PC-3 (cell line): ENCODE data around the gene ACBD6. TPM values are rescaled to one million over a fixed set of nuclear protein-coding genes. Genes with fewer than 3 reads are reported as not detected.

Source experiments
- ATAC-seq: fragments of 200-7000 bp; cut with Tn5 transposase; 2 replicates; pipeline ENCODE4 v1.9.1; 2020; ENCODE audit warnings: mild to moderate bottlenecking, moderate library complexity
- BruUV-seq: library from RNA; stranded (reverse); fragments of 400-500 nt; replicated peaks from 2 replicates; lab custom pipeline; 2021; lab: Mats Ljungman, UMichigan
- CTCF ChIA-PET: fragments of 300-600 bp; sonication (Branson Sonifier 250); formaldehyde crosslinking; loops from one replicate; lab custom pipeline; 2022; ENCODE audit warnings: antibody characterized with exemption; lab: Charles Lee
- POLR2A ChIA-PET: fragments of 300-600 bp; sonication (Branson Sonifier 250); formaldehyde crosslinking; loops from one replicate; lab custom pipeline; 2022; ENCODE audit warnings: antibody characterized with exemption; ENCODE audit not compliant: unreplicated experiment; lab: Charles Lee
- DNase-seq: peaks from one replicate; pipeline ENCODE4 v3.0.0-alpha.2; 2015
- H2AFZ ChIP-seq: fragments of 300-600 bp; sonication (generic); 2 replicates; pipeline ENCODE4 v1.6.0; 2016; ENCODE audit warnings: antibody characterized with exemption, low read length
- H3F3A ChIP-seq: fragments of 300-600 bp; sonication (generic); one replicate; pipeline ENCODE4 v1.6.0; 2017; ENCODE audit warnings: antibody characterized with exemption, low read length, control low read depth, mild to moderate bottlenecking; ENCODE audit not compliant: unreplicated experiment
- H3K27ac ChIP-seq: fragments of 300-600 bp; sonication (generic); 2 replicates; pipeline ENCODE4 v1.5.1; 2016; ENCODE audit warnings: mild to moderate bottlenecking, low read length
- H3K27me3 ChIP-seq: fragments of 300-600 bp; sonication (generic); 2 replicates; pipeline ENCODE4 v1.6.1; 2016; ENCODE audit warnings: low read length, mixed read lengths
- H3K36me3 ChIP-seq: fragments of 300-600 bp; sonication (generic); 2 replicates; pipeline ENCODE4 v1.6.1; 2016; ENCODE audit warnings: low read depth, mixed run types, low read length, mixed read lengths
- H3K4me1 ChIP-seq: fragments of 300-600 bp; sonication (generic); 2 replicates; pipeline ENCODE4 v1.5.1; 2016; ENCODE audit warnings: low read length; ENCODE audit not compliant: insufficient read depth
- H3K4me2 ChIP-seq: fragments of 300-600 bp; sonication (generic); 2 replicates; pipeline ENCODE4 v1.6.0; 2016; ENCODE audit warnings: low read length
- H3K4me3 ChIP-seq: fragments of 300-600 bp; sonication (generic); 2 replicates; pipeline ENCODE4 v1.5.1; 2016; ENCODE audit warnings: mild to moderate bottlenecking, low read length, mixed read lengths
- H3K79me2 ChIP-seq: fragments of 300-600 bp; sonication (generic); 2 replicates; pipeline ENCODE4 v1.6.1; 2017; ENCODE audit warnings: low read length, mixed read lengths
- H3K9ac ChIP-seq: fragments of 300-600 bp; sonication (generic); 2 replicates; pipeline ENCODE4 v1.6.0; 2016; ENCODE audit warnings: mild to moderate bottlenecking, low read length
- H3K9me2 ChIP-seq: fragments of 300-600 bp; sonication (generic); replicated peaks from 2 replicates; pipeline ENCODE4 v1.6.1; 2016; ENCODE audit warnings: mixed run types, low read length, mixed read lengths
- H3K9me3 ChIP-seq: fragments of 300-600 bp; sonication (generic); 2 replicates; pipeline ENCODE4 v1.6.1; 2016; ENCODE audit warnings: low read length, mixed read lengths
- H4K20me1 ChIP-seq: fragments of 300-600 bp; sonication (generic); 2 replicates; pipeline ENCODE4 v1.6.1; 2016; ENCODE audit warnings: low read length, mixed read lengths
- EZH2 ChIP-seq: fragments of 300-600 bp; sonication (generic); IDR thresholded peaks from one replicate; pipeline ENCODE4 v1.6.1; 2017; ENCODE audit warnings: antibody characterized with exemption, mild to moderate bottlenecking, low read length; ENCODE audit not compliant: unreplicated experiment
- EZH2phosphoT487 ChIP-seq: fragments of 300-600 bp; sonication (generic); IDR thresholded peaks from 2 replicates; pipeline ENCODE4 v1.6.1; 2018; ENCODE audit warnings: mild to moderate bottlenecking, antibody characterized with exemption, low read length, borderline replicate concordance
- intact Hi-C: fragments of 100-400 bp; cut with micrococcal nuclease; formaldehyde crosslinking; loops from 2 replicates; pipeline ENCODE4 v1.9.0; 2023
- total RNA-seq: library from RNA; depleted of rRNA; stranded (reverse); fragments of >200 nt; gene quantifications from 2 replicates; pipeline ENCODE4 v1.2.3, GENCODE V29; 2014
- TF ChIP-seq, protein P1 (sequence below): fragments of 300-600 bp; sonication (generic); conservative IDR thresholded peaks from 2 replicates; pipeline ENCODE4 v1.5.1; 2017; ENCODE audit warnings: antibody characterized with exemption, low read depth, mild to moderate bottlenecking, low read length

Gene ACBD6
- total RNA-seq, 1 experiment from 2014 or later: 43.3 TPM

DNA sequence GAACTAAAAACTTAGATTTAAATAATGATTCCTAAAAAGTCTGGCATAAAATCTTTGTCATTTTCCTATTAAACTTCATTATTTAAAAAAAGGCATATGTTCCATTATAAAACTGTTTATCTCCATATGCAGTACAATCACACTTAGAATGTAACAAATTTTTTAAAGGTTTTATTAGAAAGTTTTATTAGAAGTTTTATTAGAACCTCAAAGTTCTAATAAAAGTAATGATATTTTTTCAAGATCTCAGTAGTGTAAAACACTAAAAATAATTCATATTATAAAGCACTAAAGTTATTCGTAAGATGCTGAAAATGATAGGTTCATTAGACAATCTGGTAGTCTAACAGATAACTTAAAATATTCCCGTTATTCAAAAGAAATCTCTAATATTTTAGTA is 43.6 kb downstream of the ACBD6 start:
- ATAC-seq (no peak), DNase-seq (no peak)
- H3K27me3 ChIP-seq: no peaks in the 10 kb centered on the region
- H4K20me1 ChIP-seq: no peaks in the 10 kb centered on the region
- BruUV-seq: no TSS peak
- no peak overlapping the region for H3K9ac ChIP-seq
- no peaks in the 10 kb centered on the region for H3K4me1 ChIP-seq
- H2AFZ ChIP-seq: no peak overlapping the region
- peaks cover 6% of the 10 kb centered on the region; the same call in 1 of the 2 replicates for H3K36me3 ChIP-seq
- H3K79me2 ChIP-seq: peaks cover 20% of the 10 kb centered on the region
- no peak overlapping the region for H3K27ac ChIP-seq
- H3K4me3 ChIP-seq: no peak overlapping the region
- TF ChIP-seq EZH2phosphoT487 (no peak), EZH2 (no peak)
- TF ChIP-seq, protein P1, sequence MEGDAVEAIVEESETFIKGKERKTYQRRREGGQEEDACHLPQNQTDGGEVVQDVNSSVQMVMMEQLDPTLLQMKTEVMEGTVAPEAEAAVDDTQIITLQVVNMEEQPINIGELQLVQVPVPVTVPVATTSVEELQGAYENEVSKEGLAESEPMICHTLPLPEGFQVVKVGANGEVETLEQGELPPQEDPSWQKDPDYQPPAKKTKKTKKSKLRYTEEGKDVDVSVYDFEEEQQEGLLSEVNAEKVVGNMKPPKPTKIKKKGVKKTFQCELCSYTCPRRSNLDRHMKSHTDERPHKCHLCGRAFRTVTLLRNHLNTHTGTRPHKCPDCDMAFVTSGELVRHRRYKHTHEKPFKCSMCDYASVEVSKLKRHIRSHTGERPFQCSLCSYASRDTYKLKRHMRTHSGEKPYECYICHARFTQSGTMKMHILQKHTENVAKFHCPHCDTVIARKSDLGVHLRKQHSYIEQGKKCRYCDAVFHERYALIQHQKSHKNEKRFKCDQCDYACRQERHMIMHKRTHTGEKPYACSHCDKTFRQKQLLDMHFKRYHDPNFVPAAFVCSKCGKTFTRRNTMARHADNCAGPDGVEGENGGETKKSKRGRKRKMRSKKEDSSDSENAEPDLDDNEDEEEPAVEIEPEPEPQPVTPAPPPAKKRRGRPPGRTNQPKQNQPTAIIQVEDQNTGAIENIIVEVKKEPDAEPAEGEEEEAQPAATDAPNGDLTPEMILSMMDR: no peak
- CTCF ChIA-PET: no interaction called here
- no peak overlapping the region for H3K4me2 ChIP-seq
- no peaks in the 10 kb centered on the region for H3K9me3 ChIP-seq
- POLR2A ChIA-PET: no interaction called here
- no peaks in the 10 kb centered on the region for H3F3A ChIP-seq
- intact Hi-C loops: no loop called here
- H3K9me2 ChIP-seq: no peaks in the 10 kb centered on the region

DNA sequence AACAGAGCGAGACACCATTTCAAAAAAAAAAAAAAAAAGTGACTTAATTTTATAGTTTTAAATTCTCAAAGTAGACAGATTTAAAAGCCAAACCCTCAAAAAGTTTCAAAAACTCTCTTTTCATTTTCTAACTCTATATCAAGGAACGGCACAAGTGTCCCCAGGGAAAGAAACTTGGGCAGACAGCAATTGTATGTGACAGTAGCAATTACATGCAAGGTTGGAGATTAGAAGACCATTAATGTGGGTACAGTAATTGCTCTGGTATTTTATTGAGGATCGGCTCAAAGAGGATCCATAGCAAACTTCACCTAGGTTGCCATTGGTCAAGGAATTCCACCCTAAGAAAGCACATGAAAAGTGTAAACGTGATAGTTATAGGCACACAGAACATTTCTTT is 46.2 kb downstream of the ACBD6 start:
- no peaks in the 10 kb centered on the region for H3K27me3 ChIP-seq
- DNase-seq: no peak
- no peaks in the 10 kb centered on the region for H4K20me1 ChIP-seq
- intact Hi-C loops: no loop called here
- CTCF ChIA-PET: no interaction called here
- H3K4me2 ChIP-seq: no peak overlapping the region
- POLR2A ChIA-PET: no interaction called here
- H3K9me2 ChIP-seq: no peaks in the 10 kb centered on the region
- H3K9me3 ChIP-seq: no peaks in the 10 kb centered on the region
- ATAC-seq: no peak
- H3K36me3 ChIP-seq: no peaks in the 10 kb centered on the region
- no peak overlapping the region for H3K4me3 ChIP-seq
- peaks cover 11% of the 10 kb centered on the region; the same call in 1 of the 2 replicates for H3K79me2 ChIP-seq
- no peak overlapping the region for H2AFZ ChIP-seq
- H3F3A ChIP-seq: no peaks in the 10 kb centered on the region
- H3K4me1 ChIP-seq: no peaks in the 10 kb centered on the region
- TF ChIP-seq EZH2 (no peak), EZH2phosphoT487 (no peak)
- TF ChIP-seq, protein P1: no peak
- no peak overlapping the region for H3K27ac ChIP-seq
- H3K9ac ChIP-seq: no peak overlapping the region
- no TSS peak for BruUV-seq

DNA sequence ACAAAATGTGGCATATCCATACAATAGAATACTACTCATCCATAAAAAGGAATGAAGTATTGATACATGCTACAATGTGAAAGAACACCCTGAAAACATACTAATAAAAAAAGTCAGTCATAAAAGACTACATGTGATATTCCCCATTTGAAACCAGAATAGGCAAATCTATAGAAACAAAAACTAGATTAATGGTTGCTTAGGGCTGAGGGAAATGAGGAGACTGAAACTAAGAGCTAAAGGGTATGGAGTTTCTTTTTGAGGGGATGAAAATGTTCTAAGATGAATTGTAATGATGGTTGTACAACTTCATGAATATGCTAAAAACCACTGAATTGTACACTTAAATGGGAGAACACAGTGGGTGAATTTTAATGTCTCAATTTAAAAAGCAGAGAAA is 50.9 kb downstream of the ACBD6 start:
- DNase-seq: no peak
- H3K9ac ChIP-seq: no peak overlapping the region
- ATAC-seq: no peak
- no peak overlapping the region for H3K4me3 ChIP-seq
- H3K27ac ChIP-seq: no peak overlapping the region
- TF ChIP-seq, protein P1: no peak
- TF ChIP-seq EZH2phosphoT487 (no peak), EZH2 (no peak)
- 0 out of 2 replicates have a peak, but pooled peaks cover 4% of the 10 kb centered on the region for H3K79me2 ChIP-seq
- H3K27me3 ChIP-seq: no peaks in the 10 kb centered on the region
- H3K9me2 ChIP-seq: no peaks in the 10 kb centered on the region
- ChIA-PET POLR2A (no interaction called here), CTCF (no interaction called here)
- no peaks in the 10 kb centered on the region for H3F3A ChIP-seq
- H2AFZ ChIP-seq: no peak overlapping the region
- no peaks in the 10 kb centered on the region for H3K36me3 ChIP-seq
- no peak overlapping the region for H3K4me2 ChIP-seq
- H3K9me3 ChIP-seq: no peaks in the 10 kb centered on the region
- BruUV-seq: no TSS peak
- no peaks in the 10 kb centered on the region for H4K20me1 ChIP-seq
- intact Hi-C loops: no loop called here
- no peaks in the 10 kb centered on the region for H3K4me1 ChIP-seq
